Right lobe of liver (tissue), 4 donors: ENCODE measurements around the gene LRRC1.

Source experiments
- CTCF ChIP-seq, 4 donors: fragments of 200-600 bp in 3 of 4; fragments of 450-650 bp in 1 of 4; IDR thresholded peaks; one replicate each; pipeline versions ENCODE4 v1.5.1 to v1.8.0; 2016 to 2022; ENCODE audit warnings: antibody characterized with exemption in 4 of 4, mild to moderate bottlenecking in 2 of 4
- POLR2A ChIP-seq: fragments of 450-650 bp; IDR thresholded peaks from one replicate; pipeline ENCODE4 v1.6.1; 2017; ENCODE audit warnings: antibody characterized with exemption, mild to moderate bottlenecking
- donor health status: DM: no; HTN: no; CAD: no.
- donor health status: DM: no; HTN: no; CAD: no.
- donor health status: DM: no; HTN: yes; CAD: no.

GRCh38 chr6:53795340-53795701, 516 bp downstream of the LRRC1 start:
- no peak for TF ChIP-seq POLR2A
- TF ChIP-seq CTCF (IDR thresholded peaks at IDR 0.05), result no peak
